Uterus (tissue), 4 donors: Measurements from ENCODE around the gene HDAC4. TPM values are rescaled to one million over a fixed set of nuclear protein-coding genes. Genes with fewer than 3 reads are reported as not detected.
A peak's percentile ranks its signal among the peaks of the same experiment; 100 is the strongest.

Source experiments
- DNase-seq, 2 donors: peaks; one replicate each; pipeline ENCODE4 v3.0.0-alpha.2; 2019 to 2020
- H3K27ac ChIP-seq, 2 donors: fragments of 200-600 bp; sonication (generic); 1 replicate in 1 of 2; 2 replicates in 1 of 2; pipeline ENCODE4 v1.5.1; 2016 to 2018
- H3K27me3 ChIP-seq, 2 donors: fragments of 200-600 bp; sonication (generic); one replicate each; pipeline ENCODE4 v1.5.1; 2018 to 2019; ENCODE audit warnings: control low read depth in 1 of 2
- H3K36me3 ChIP-seq, 2 donors: fragments of 200-600 bp; sonication (generic); one replicate each; pipeline ENCODE4 v1.5.1; 2019; ENCODE audit warnings: control low read depth in 1 of 2
- H3K4me1 ChIP-seq, 2 donors: fragments of 200-600 bp; sonication (generic); one replicate each; pipeline ENCODE4 v1.5.1; 2018 to 2019; ENCODE audit warnings: control low read depth in 1 of 2
- H3K4me3 ChIP-seq, 2 donors: fragments of 200-600 bp; sonication (generic); 1 replicate in 1 of 2; 2 replicates in 1 of 2; pipeline ENCODE4 v1.5.1; 2018 to 2019; ENCODE audit warnings: mild to moderate bottlenecking in 1 of 2
- H3K9me3 ChIP-seq, 2 donors: fragments of 200-600 bp; sonication (generic); one replicate each; pipeline ENCODE4 v1.5.1; 2019; ENCODE audit warnings: control low read depth in 1 of 2
- CTCF ChIP-seq, 4 experiments: fragments of 200-600 bp in 2 of 4; fragments of 450-650 bp in 2 of 4; sonication (generic) in 2 of 4; IDR thresholded peaks; one replicate each; pipeline ENCODE4 v1.5.1; 2016 to 2019; ENCODE audit warnings: antibody characterized with exemption in 4 of 4, mild to moderate bottlenecking in 2 of 4, moderate library complexity in 1 of 4
- POLR2A ChIP-seq, 2 donors: fragments of 450-650 bp; IDR thresholded peaks; one replicate each; pipeline ENCODE4 v1.6.1; 2016; ENCODE audit warnings: antibody characterized with exemption in 2 of 2, mild to moderate bottlenecking in 1 of 2, moderate library complexity in 1 of 2
- intact Hi-C: fragments of 100-400 bp; cut with DNase I; formaldehyde crosslinking; loops from one replicate; pipeline ENCODE4 v1.15.1; 2023; ENCODE audit warnings: low total_unique reads
- total RNA-seq, 4 donors: library from RNA; depleted of rRNA in 3 of 4; stranded (reverse); fragments of >200 nt in 3 of 4; gene quantifications; one replicate each; pipeline versions ENCODE4 v1.1.0 to v1.2.4, GENCODE V29; 2014 to 2023
- donor health status: DM: yes; HTN: yes; CAD: no.

HDAC4 gene
- total RNA-seq, 4 donors from 2014 or later = 42.1 to 91.5 (median 73.4) TPM

- Histone ChIP-seq H3K27ac (no peak overlapping the region), H3K27me3 (no peaks in the 10 kb centered on the region), H3K9me3 (no peaks in the 10 kb centered on the region), H3K36me3 (no peaks in the 10 kb centered on the region), H3K4me1 (no peaks in the 10 kb centered on the region), H3K4me3 (no peak overlapping the region)
- intact Hi-C loops = no loop called here
- TF ChIP-seq CTCF (IDR thresholded peaks at IDR 0.05) = no peak
- TF ChIP-seq POLR2A (IDR thresholded peaks at IDR 0.05) = no peak
- no peak for DNase-seq
These were observed 114.9 kb downstream of the HDAC4 start for GRCh38 chr2:239285932-239286230.

GRCh38 chr2:239285071-239285931, 115.5 kb downstream of the HDAC4 start:
- peak overlapping the region in 1 of 2 donors; percentile 6 for H3K4me3 ChIP-seq
- no peak overlapping the region for H3K27ac ChIP-seq
- no peaks in the 10 kb centered on the region for H3K4me1 ChIP-seq
- DNase-seq = no peak
- no peaks in the 10 kb centered on the region for H3K36me3 ChIP-seq
- H3K9me3 ChIP-seq = no peaks in the 10 kb centered on the region
- no peaks in the 10 kb centered on the region for H3K27me3 ChIP-seq
- TF ChIP-seq POLR2A (IDR thresholded peaks at IDR 0.05) (no peak), CTCF (IDR thresholded peaks at IDR 0.05) (no peak)
- intact Hi-C loops = no loop called here

GRCh38 chr2:239283961-239284795, 116.6 kb downstream of the HDAC4 start:
- TF ChIP-seq POLR2A (IDR thresholded peaks at IDR 0.05) (no peak), CTCF (IDR thresholded peaks at IDR 0.05) (no peak)
- intact Hi-C loops = no loop called here
- H3K36me3 ChIP-seq = no peaks in the 10 kb centered on the region
- no peak for DNase-seq
- no peaks in the 10 kb centered on the region for H3K4me1 ChIP-seq
- H3K27ac ChIP-seq = no peak overlapping the region
- no peak overlapping the region for H3K4me3 ChIP-seq
- H3K9me3 ChIP-seq = no peaks in the 10 kb centered on the region
- H3K27me3 ChIP-seq = no peaks in the 10 kb centered on the region

- H3K4me3 ChIP-seq = no peak overlapping the region
- TF ChIP-seq CTCF (IDR thresholded peaks at IDR 0.05) (no peak), POLR2A (IDR thresholded peaks at IDR 0.05) (no peak)
- no peaks in the 10 kb centered on the region for H3K4me1 ChIP-seq
- no peaks in the 10 kb centered on the region for H3K9me3 ChIP-seq
- DNase-seq = peak in 1 of 2 donors; percentile 6
- H3K27me3 ChIP-seq = no peaks in the 10 kb centered on the region
- intact Hi-C loops = no loop called here
- H3K27ac ChIP-seq = no peak overlapping the region
- H3K36me3 ChIP-seq = no peaks in the 10 kb centered on the region
These were observed 117.4 kb downstream of the HDAC4 start for GRCh38 chr2:239283288-239283945.
